ENCODE measurements around the gene SIRT5.

DNA sequence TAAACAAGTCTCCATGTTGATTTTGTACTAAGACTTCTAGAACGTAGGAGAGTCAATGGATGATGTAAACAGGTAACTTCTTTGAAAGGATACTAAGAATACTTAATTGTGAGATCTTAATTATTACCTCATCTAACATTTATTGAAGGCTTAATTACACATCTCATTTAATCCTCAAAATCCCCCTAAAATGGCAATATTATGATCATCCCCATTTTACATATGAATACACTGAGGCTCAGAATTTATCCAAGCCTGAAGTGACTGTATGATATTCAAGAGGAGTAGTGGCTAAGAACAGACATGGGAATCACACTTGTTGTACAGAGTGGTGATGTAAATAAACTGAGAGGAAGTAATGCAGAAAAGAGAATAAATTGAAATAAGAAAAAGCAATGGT lies 63.6 kb downstream of the SIRT5 start:
- TF ChIP-seq EZH2 (IDR thresholded peaks at IDR 0.05; ENCODE audit: borderline replicate concordance, low read depth, low read length, poor library complexity, severe bottlenecking): no peak
- TF ChIP-seq, protein P1, sequence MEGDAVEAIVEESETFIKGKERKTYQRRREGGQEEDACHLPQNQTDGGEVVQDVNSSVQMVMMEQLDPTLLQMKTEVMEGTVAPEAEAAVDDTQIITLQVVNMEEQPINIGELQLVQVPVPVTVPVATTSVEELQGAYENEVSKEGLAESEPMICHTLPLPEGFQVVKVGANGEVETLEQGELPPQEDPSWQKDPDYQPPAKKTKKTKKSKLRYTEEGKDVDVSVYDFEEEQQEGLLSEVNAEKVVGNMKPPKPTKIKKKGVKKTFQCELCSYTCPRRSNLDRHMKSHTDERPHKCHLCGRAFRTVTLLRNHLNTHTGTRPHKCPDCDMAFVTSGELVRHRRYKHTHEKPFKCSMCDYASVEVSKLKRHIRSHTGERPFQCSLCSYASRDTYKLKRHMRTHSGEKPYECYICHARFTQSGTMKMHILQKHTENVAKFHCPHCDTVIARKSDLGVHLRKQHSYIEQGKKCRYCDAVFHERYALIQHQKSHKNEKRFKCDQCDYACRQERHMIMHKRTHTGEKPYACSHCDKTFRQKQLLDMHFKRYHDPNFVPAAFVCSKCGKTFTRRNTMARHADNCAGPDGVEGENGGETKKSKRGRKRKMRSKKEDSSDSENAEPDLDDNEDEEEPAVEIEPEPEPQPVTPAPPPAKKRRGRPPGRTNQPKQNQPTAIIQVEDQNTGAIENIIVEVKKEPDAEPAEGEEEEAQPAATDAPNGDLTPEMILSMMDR (conservative IDR thresholded peaks at IDR 0.05; ENCODE audit: low read depth, low read length): no peak
